Upper lobe of left lung (tissue), 6 donors: ENCODE data around the gene COX6B2. TPM values are rescaled to one million over a fixed set of nuclear protein-coding genes. Genes with fewer than 3 reads are reported as not detected.

Source experiments
- ATAC-seq, 2 donors: fragments of 200-7000 bp; cut with Tn5 transposase; one replicate each; pipeline ENCODE4 v1.9.1; 2022; ENCODE audit warnings: mild to moderate bottlenecking in 2 of 2, moderate library complexity in 2 of 2; ENCODE audit not compliant: low FRiP score in 2 of 2
- DNase-seq, 2 donors: peaks; one replicate each; pipeline ENCODE4 v3.0.0-alpha.2; 2019 to 2020
- H3K27ac ChIP-seq, 4 donors: fragments of 200-600 bp; sonication (generic); one replicate each; pipeline ENCODE4 v1.5.1; 2016 to 2019
- H3K27me3 ChIP-seq, 4 donors: fragments of 200-600 bp; sonication (generic); one replicate each; pipeline ENCODE4 v1.5.1; 2017 to 2019
- H3K36me3 ChIP-seq, 4 donors: fragments of 200-600 bp; sonication (generic); one replicate each; pipeline ENCODE4 v1.5.1; 2016 to 2019
- H3K4me1 ChIP-seq, 4 donors: fragments of 200-600 bp; sonication (generic); one replicate each; pipeline ENCODE4 v1.5.1; 2018 to 2019
- H3K4me3 ChIP-seq, 4 donors: fragments of 200-600 bp; sonication (generic); one replicate each; pipeline ENCODE4 v1.5.1; 2017 to 2019; ENCODE audit warnings: mild to moderate bottlenecking in 2 of 4, moderate library complexity in 1 of 4
- H3K9me3 ChIP-seq, 4 donors: fragments of 200-600 bp; sonication (generic); one replicate each; pipeline ENCODE4 v1.5.1; 2018 to 2019
- CTCF ChIP-seq, 6 experiments: fragments of 450-650 bp in 4 of 6; fragments of 200-600 bp in 2 of 6; sonication (generic) in 2 of 6; IDR thresholded peaks; one replicate each; pipeline ENCODE4 v1.5.1; 2016 to 2019; ENCODE audit warnings: antibody characterized with exemption in 6 of 6
- EP300 ChIP-seq, 4 donors: sonication (generic); formaldehyde crosslinking; IDR thresholded peaks; one replicate each; pipeline ENCODE4 v1.5.1; 2017; ENCODE audit warnings: antibody characterized with exemption in 4 of 4, control low read depth in 2 of 4
- POLR2A ChIP-seq, 4 donors: fragments of 450-650 bp; IDR thresholded peaks; one replicate each; pipeline ENCODE4 v1.5.1; 2016 to 2017; ENCODE audit warnings: antibody characterized with exemption in 4 of 4, mild to moderate bottlenecking in 2 of 4
- POLR2AphosphoS5 ChIP-seq, 2 donors: sonication (generic); formaldehyde crosslinking; IDR thresholded peaks; one replicate each; pipeline ENCODE4 v1.5.1; 2017; ENCODE audit warnings: antibody characterized with exemption in 2 of 2
- WGBS, 2 donors: methylation state at CpG; one replicate each; pipeline ENCODE4 v1.1.5; 2017 to 2018; 5-methylcytosine and 5-hydroxymethylcytosine counted together
- total RNA-seq, 6 donors: library from RNA; depleted of rRNA in 4 of 6; stranded (reverse); fragments of >200 nt in 4 of 6; gene quantifications; one replicate each; pipeline versions ENCODE4 v1.1.0 to v1.2.1, GENCODE V29; 2016 to 2021
- donor health status: DM: no; HTN: no; CAD: no; lungs with moderate emphysema.
- donor health status: DM: no; HTN: yes; CAD: no; lungs with severe emphysema.

The COX6B2 gene
- total RNA-seq, 6 donors from 2014 or later = 0.20 TPM; not detected in 5

DNA sequence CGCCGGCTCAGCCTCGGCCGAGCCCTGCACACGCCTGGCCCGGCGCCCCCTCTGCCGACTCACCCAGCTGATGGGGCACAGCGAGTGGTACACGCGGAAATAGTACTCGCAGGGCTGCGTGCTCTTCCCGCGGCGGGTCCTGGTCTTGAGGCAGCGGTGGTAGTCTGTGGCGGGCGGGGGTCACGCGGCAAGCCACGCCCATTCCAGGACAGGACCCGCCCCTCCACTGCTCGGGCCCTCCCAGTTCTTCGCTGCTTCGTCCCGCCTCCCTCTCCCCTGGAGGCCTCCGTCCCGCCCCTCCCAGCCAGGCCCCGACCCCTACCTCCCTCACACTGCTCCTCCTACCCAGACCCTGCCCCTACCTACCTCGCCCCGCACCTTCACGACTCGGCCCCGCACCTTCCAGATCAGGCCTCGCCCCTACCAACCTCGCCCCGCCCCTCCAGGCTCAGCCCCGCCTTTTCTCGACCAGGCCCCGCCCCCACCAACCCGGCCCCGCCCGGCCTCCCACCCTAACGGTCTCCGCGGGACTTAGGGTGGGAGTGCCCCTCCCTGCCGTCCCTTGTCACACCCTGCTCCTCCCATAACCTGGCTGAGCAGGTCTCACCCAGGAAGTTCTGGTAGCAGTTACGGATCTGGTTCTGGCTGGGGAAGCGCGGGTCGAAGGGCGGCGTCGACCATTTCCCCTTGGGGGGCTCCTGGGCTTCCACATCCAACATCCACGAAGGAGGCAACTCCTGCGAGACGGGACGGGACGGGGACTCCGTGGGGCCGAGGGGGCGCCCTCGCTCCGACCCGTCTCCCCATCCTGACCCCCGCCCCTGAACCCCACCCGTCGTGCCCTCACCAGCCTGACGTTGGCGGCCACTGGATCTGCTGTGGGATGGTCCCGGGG lies 469 bp downstream of the COX6B2 start:
- ATAC-seq (peak in 1 of 2 donors; percentile 90), DNase-seq (peak; percentile 82 to 93)
- H3K4me3 ChIP-seq = peak overlapping the region; percentile 10 to 53 (median 42)
- H3K27ac ChIP-seq = no peak overlapping the region
- H3K36me3 ChIP-seq = no peaks in the 10 kb centered on the region
- peaks cover 2 to 36% (median 23%) of the 10 kb centered on the region in 4 donors for H3K27me3 ChIP-seq
- H3K4me1 ChIP-seq = peaks cover 15 to 22% (median 19%) of the 10 kb centered on the region in 4 donors
- WGBS, 2 donors = 2 to 4% methylated on average over 19 to 41 of the region's 72 CpGs
- no peaks in the 10 kb centered on the region for H3K9me3 ChIP-seq
- TF ChIP-seq CTCF (IDR thresholded peaks at IDR 0.05) (no peak), POLR2AphosphoS5 (IDR thresholded peaks at IDR 0.05) (no peak), POLR2A (IDR thresholded peaks at IDR 0.05) (no peak), EP300 (IDR thresholded peaks at IDR 0.05) (no peak)

DNA sequence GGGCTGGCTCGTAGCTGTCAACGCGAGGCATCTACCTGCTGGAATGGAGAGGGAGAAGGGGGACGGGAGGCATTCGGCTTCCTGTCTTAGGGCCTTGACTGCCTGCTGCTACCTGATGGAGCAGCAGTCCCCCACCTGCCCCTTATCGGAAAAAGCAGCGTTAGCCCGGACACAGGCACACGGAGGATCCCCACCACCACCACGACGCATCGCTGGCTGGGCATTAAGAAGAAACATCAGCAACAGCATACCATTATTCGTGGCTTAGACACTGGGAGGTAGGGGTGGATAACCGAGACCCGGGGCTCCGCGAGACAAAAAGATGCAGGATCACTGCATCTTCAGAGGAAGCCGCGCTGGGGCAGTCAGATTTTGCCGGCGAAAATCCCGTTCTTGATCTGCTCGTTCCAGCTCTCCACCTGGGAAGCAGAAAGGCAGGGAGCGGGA lies 1.1 kb downstream of the COX6B2 start:
- Histone ChIP-seq H3K27me3 (peaks cover 2 to 36% (median 23%) of the 10 kb centered on the region in 4 donors), H3K27ac (no peak overlapping the region), H3K4me1 (peaks cover 15 to 25% (median 20%) of the 10 kb centered on the region in 4 donors), H3K9me3 (no peaks in the 10 kb centered on the region), H3K36me3 (no peaks in the 10 kb centered on the region), H3K4me3 (peak overlapping the region in 3 of 4 donors; percentile 33 to 53 (median 51))
- ATAC-seq (no peak), DNase-seq (peak in 1 of 2 donors; percentile 59)
- WGBS, 2 donors = 2% methylated on average over 21 to 24 of the region's 24 CpGs
- TF ChIP-seq POLR2AphosphoS5 (IDR thresholded peaks at IDR 0.05) (no peak), POLR2A (IDR thresholded peaks at IDR 0.05) (no peak), EP300 (IDR thresholded peaks at IDR 0.05) (no peak), CTCF (IDR thresholded peaks at IDR 0.05) (no peak)

- WGBS, 2 donors = 65 to 67% methylated on average over 22 to 25 of the region's 25 CpGs
- DNase-seq (no peak), ATAC-seq (no peak)
- H3K27me3 ChIP-seq = peaks cover 2 to 36% (median 23%) of the 10 kb centered on the region in 4 donors
- no peak overlapping the region for H3K27ac ChIP-seq
- peaks cover 15 to 30% (median 20%) of the 10 kb centered on the region in 4 donors for H3K4me1 ChIP-seq
- H3K4me3 ChIP-seq = no peak overlapping the region
- H3K9me3 ChIP-seq = no peaks in the 10 kb centered on the region
- TF ChIP-seq CTCF (IDR thresholded peaks at IDR 0.05) (no peak), EP300 (IDR thresholded peaks at IDR 0.05) (no peak), POLR2AphosphoS5 (IDR thresholded peaks at IDR 0.05) (no peak), POLR2A (IDR thresholded peaks at IDR 0.05) (no peak)
- no peaks in the 10 kb centered on the region for H3K36me3 ChIP-seq
Measured at GRCh38 chr19:55352549-55353145, 1.9 kb downstream of the COX6B2 start.

- DNase-seq = no peak
- TF ChIP-seq CTCF (IDR thresholded peaks at IDR 0.05) = no peak
- TF ChIP-seq POLR2AphosphoS5 (IDR thresholded peaks at IDR 0.05) = no peak
- no peak for TF ChIP-seq EP300 (IDR thresholded peaks at IDR 0.05)
- no peak for TF ChIP-seq POLR2A (IDR thresholded peaks at IDR 0.05)
- no peak for ATAC-seq
- Histone ChIP-seq H3K4me1 (peaks cover 15 to 30% (median 20%) of the 10 kb centered on the region in 4 donors), H3K36me3 (peaks cover 0 to 5% (median 2%) of the 10 kb centered on the region in 4 donors), H3K27me3 (peaks cover 2 to 36% (median 23%) of the 10 kb centered on the region in 4 donors), H3K9me3 (no peaks in the 10 kb centered on the region), H3K27ac (no peak overlapping the region), H3K4me3 (no peak overlapping the region)
- whole genome bisulfite sequencing, 2 donors = 50 to 74% methylated on average over 4 to 6 of the region's 6 CpGs
Measured at GRCh38 chr19:55352040-55352439, 2.5 kb downstream of the COX6B2 start.
